HEK293T (cell line): ENCODE measurements around the gene HIGD2A.

Experiments
- ARNT ChIP-seq: fragments of 450-650 bp; IDR thresholded peaks from 2 replicates; pipeline ENCODE4 v1.6.1; 2017; ENCODE audit warnings: mild to moderate bottlenecking
- CTBP1 ChIP-seq: fragments of 450-650 bp; IDR thresholded peaks from 2 replicates; pipeline ENCODE4 v1.6.1; 2016; ENCODE audit warnings: borderline replicate concordance
- ELF4 ChIP-seq: fragments of 450-650 bp; IDR thresholded peaks from 2 replicates; pipeline ENCODE4 v1.6.1; 2017; ENCODE audit warnings: antibody characterized with exemption
- FOXK2 ChIP-seq: fragments of 450-650 bp; IDR thresholded peaks from 2 replicates; pipeline ENCODE4 v1.6.1; 2016; ENCODE audit warnings: mild to moderate bottlenecking
- NFRKB ChIP-seq: fragments of 450-650 bp; IDR thresholded peaks from 2 replicates; pipeline ENCODE4 v1.6.1; 2016; ENCODE audit warnings: mild to moderate bottlenecking, moderate library complexity
- PKNOX1 ChIP-seq: fragments of 450-650 bp; IDR thresholded peaks from 2 replicates; pipeline ENCODE4 v1.6.1; 2016
- SP1 ChIP-seq: fragments of 450-650 bp; IDR thresholded peaks from 2 replicates; pipeline ENCODE4 v1.6.1; 2017
- SUZ12 ChIP-seq: fragments of 450-650 bp; IDR thresholded peaks from 2 replicates; pipeline ENCODE4 v1.6.1; 2016; ENCODE audit warnings: mild to moderate bottlenecking
- TARDBP ChIP-seq: fragments of 450-650 bp; IDR thresholded peaks from 2 replicates; pipeline ENCODE4 v1.6.1; 2016

DNA sequence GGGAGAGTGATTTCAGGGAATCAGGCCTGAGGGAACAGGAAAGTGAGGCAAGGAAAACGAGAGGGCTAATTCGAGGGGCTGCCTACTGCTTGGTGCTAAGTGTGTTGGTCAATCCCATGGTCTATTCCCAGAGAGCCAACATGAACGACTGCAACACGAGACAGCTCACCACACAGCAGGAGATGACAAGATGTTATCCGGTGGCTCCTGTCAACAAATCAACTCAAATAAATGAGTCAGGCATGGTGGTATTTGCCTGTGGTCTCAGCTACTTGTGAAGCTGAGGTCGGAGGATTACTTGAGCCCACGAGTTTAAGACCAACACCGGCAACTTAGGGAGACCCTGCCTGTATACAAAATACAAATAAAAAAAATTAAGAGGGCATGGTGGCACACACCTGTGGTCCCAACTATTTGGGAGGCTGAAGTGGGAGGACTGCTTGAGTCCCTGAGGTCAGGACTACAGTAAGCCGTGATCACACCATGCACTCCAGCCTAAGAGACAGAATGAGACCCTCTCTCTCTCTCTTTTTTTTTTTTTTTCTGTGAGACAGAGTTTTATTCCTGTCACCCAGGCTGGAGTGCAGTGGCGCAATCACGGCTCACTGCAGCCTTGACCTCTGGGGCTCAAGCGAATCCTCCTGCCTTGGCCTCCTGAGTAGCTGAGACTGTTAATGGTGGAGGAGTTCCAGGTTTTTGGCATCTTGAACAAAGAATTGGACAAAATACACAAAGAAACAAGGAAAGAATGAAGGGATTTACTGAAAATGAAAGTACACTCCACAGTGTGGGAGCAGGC lies 50.6 kb downstream of the HIGD2A start:
- TF ChIP-seq NFRKB (no peak), ARNT (no peak), ELF4 (no peak), SUZ12 (no peak), CTBP1 (no peak), PKNOX1 (no peak), TARDBP (no peak), FOXK2 (no peak), SP1 (no peak)
